Smooth muscle cell (in vitro differentiated cells): Measurements from ENCODE around the gene PITPNM1. TPM values are rescaled to one million over a fixed set of nuclear protein-coding genes. Genes with fewer than 3 reads are reported as not detected.
"Not testable (repeated sequence)": the region's sequence is repeated elsewhere in the genome, so short reads cannot be mapped to it uniquely, and the experiment has no call there.

Experiments
- DNase-seq: peaks from one replicate; lab custom pipeline; 2025; ENCODE audit not compliant: unreplicated experiment; lab: John Stamatoyannopoulos, UW
- H2AFZ ChIP-seq: fragments of 200-600 bp; sonication (generic); 2 replicates; pipeline ENCODE4 v1.6.0; 2016; ENCODE audit warnings: antibody characterized with exemption, low read depth, mild to moderate bottlenecking
- H3F3A ChIP-seq: fragments of 200-600 bp; sonication (generic); 2 replicates; pipeline ENCODE4 v1.6.0; 2017; ENCODE audit warnings: antibody characterized with exemption, low read depth
- H3K27ac ChIP-seq: fragments of 200-600 bp; sonication (generic); 2 replicates; pipeline ENCODE4 v1.5.1; 2016; ENCODE audit warnings: low read depth, mild to moderate bottlenecking
- H3K27me3 ChIP-seq: fragments of 200-600 bp; sonication (generic); 2 replicates; pipeline ENCODE4 v1.6.1; 2016; ENCODE audit warnings: low read depth, mild to moderate bottlenecking
- H3K36me3 ChIP-seq: fragments of 200-600 bp; sonication (generic); 2 replicates; pipeline ENCODE4 v1.5.1; 2016; ENCODE audit warnings: low read depth
- H3K4me1 ChIP-seq: fragments of 200-600 bp; sonication (generic); 2 replicates; pipeline ENCODE4 v1.5.1; 2016; ENCODE audit warnings: low read depth
- H3K4me2 ChIP-seq: fragments of 200-600 bp; sonication (generic); 2 replicates; pipeline ENCODE4 v1.6.0; 2016; ENCODE audit warnings: mild to moderate bottlenecking
- H3K4me3 ChIP-seq: fragments of 200-600 bp; sonication (generic); 2 replicates; pipeline ENCODE4 v1.5.1; 2016; ENCODE audit warnings: mild to moderate bottlenecking
- H3K79me2 ChIP-seq: fragments of 200-600 bp; sonication (generic); 2 replicates; pipeline ENCODE4 v1.6.0; 2016; ENCODE audit warnings: low read depth, mild to moderate bottlenecking
- H3K9ac ChIP-seq: fragments of 200-600 bp; sonication (generic); 2 replicates; pipeline ENCODE4 v1.6.0; 2016; ENCODE audit warnings: low read depth
- H3K9me3 ChIP-seq: fragments of 200-600 bp; sonication (generic); replicated peaks from 2 replicates; pipeline ENCODE4 v1.5.1; 2016; ENCODE audit warnings: low read depth
- H4K20me1 ChIP-seq: fragments of 200-600 bp; sonication (generic); 2 replicates; pipeline ENCODE4 v1.6.0; 2016; ENCODE audit warnings: low read depth
- CTCF ChIP-seq: fragments of 200-600 bp; sonication (generic); IDR thresholded peaks from 2 replicates; pipeline ENCODE4 v1.5.1; 2017; ENCODE audit warnings: borderline replicate concordance, mild to moderate bottlenecking, antibody characterized with exemption; ENCODE audit not compliant: insufficient read depth, poor library complexity, severe bottlenecking
- WGBS: methylation state at CpG from one replicate; pipeline ENCODE4 v1.1.7; 2016; ENCODE audit warnings: low lambda C conversion rate; 5-methylcytosine and 5-hydroxymethylcytosine counted together
- polyA plus RNA-seq: library from polyadenylated mRNA; unstranded; fragments of >200 nt; fragmentation: Nextera tagmentation; extraction: Ambion mirVana; gene quantifications from 2 replicates; pipeline ENCODE4 v1.2.1, GENCODE V29; 2016
- total RNA-seq: library from RNA; depleted of rRNA; stranded (reverse); fragments of >200 nt; gene quantifications from 2 replicates; pipeline ENCODE4 v1.2.3, GENCODE V29; 2014

PITPNM1 gene
- total RNA-seq (27.6 and 28.9 TPM in 2 replicates), polyA plus RNA-seq (35.0 and 48.2 TPM in 2 replicates)

- H2AFZ ChIP-seq: no peak within 1 kb of the TSS
- no peak for TF ChIP-seq CTCF
- peaks cover 21% of the 10 kb centered on the region for H3K4me1 ChIP-seq
- DNase-seq: peak; percentile 59
- 0% methylated on average over 19 of the region's 58 CpGs for WGBS
- peak within 1 kb of the TSS; percentile 87 for H3K27ac ChIP-seq
- H3K4me2 ChIP-seq: peak within 1 kb of the TSS; percentile 99
- H3K36me3 ChIP-seq: no peaks in the 10 kb centered on the region
- H3K9me3 ChIP-seq: no peaks in the 10 kb centered on the region
- H3K27me3 ChIP-seq: no peaks in the 10 kb centered on the region
- peak within 1 kb of the TSS; percentile 86 for H3K9ac ChIP-seq
- H3K79me2 ChIP-seq: peaks cover 14% of the 10 kb centered on the region
- peaks cover 18% of the 10 kb centered on the region for H4K20me1 ChIP-seq
- H3F3A ChIP-seq: peaks cover 4% of the 10 kb centered on the region
- peak within 1 kb of the TSS; percentile 73 for H3K4me3 ChIP-seq
Measured at GRCh38 chr11:67504950-67505581, at the start of gene PITPNM1. TSS of gene PITPNM1 (minus strand) at chr11:67505363. CDS start at chr11:67504180, 1,183 bp downstream.

GRCh38 chr11:67551697-67552096, 46.5 kb upstream of the PITPNM1 start:
- H3K9ac ChIP-seq, H3K4me1 ChIP-seq, DNase-seq, H3K27ac ChIP-seq, H2AFZ ChIP-seq, H3K4me2 ChIP-seq, H3K79me2 ChIP-seq, H3K4me3 ChIP-seq, H4K20me1 ChIP-seq, H3F3A ChIP-seq, H3K9me3 ChIP-seq, H3K27me3 ChIP-seq, H3K36me3 ChIP-seq: not testable (repeated sequence)

GRCh38 chr11:67551127-67551526, 46.0 kb upstream of the PITPNM1 start:
- DNase-seq: no peak

GRCh38 chr11:67548555-67549110, 43.5 kb upstream of the PITPNM1 start:
- Histone ChIP-seq H3K9ac (no peak overlapping the region), H2AFZ (no peak overlapping the region), H3K36me3 (no peaks in the 10 kb centered on the region), H3K4me2 (no peak overlapping the region), H3K27me3 (no peaks in the 10 kb centered on the region), H4K20me1 (no peaks in the 10 kb centered on the region), H3K4me1 (no peaks in the 10 kb centered on the region), H3K9me3 (no peaks in the 10 kb centered on the region), H3K27ac (no peak overlapping the region), H3K79me2 (no peaks in the 10 kb centered on the region), H3K4me3 (no peak overlapping the region), H3F3A (no peaks in the 10 kb centered on the region)
- DNase-seq: no peak
- TF ChIP-seq CTCF: no peak
- WGBS: 94% methylated on average over 9 of the region's 9 CpGs

More at GRCh38 chr11:67551127-67551526, 46.0 kb upstream of the PITPNM1 start:
- no peak overlapping the region for H3K4me3 ChIP-seq
- no peak overlapping the region for H2AFZ ChIP-seq
- no peaks in the 10 kb centered on the region for H3K4me1 ChIP-seq
- no peaks in the 10 kb centered on the region for H4K20me1 ChIP-seq
- H3K27me3 ChIP-seq: no peaks in the 10 kb centered on the region
- no peaks in the 10 kb centered on the region for H3K36me3 ChIP-seq
- no peak overlapping the region for H3K27ac ChIP-seq
- H3F3A ChIP-seq: no peaks in the 10 kb centered on the region
- H3K9ac ChIP-seq: no peak overlapping the region
- no peaks in the 10 kb centered on the region for H3K79me2 ChIP-seq
- no peak overlapping the region for H3K4me2 ChIP-seq
- no peak for TF ChIP-seq CTCF
- no peaks in the 10 kb centered on the region for H3K9me3 ChIP-seq

GRCh38 chr11:67548112-67548511, 42.9 kb upstream of the PITPNM1 start:
- WGBS: 92% methylated on average over 4 of the region's 4 CpGs
- H3F3A ChIP-seq, H3K4me2 ChIP-seq, H3K4me1 ChIP-seq, H3K79me2 ChIP-seq, DNase-seq, H3K9me3 ChIP-seq, H3K4me3 ChIP-seq, H3K27ac ChIP-seq, H3K9ac ChIP-seq, H3K27me3 ChIP-seq, H3K36me3 ChIP-seq, H2AFZ ChIP-seq, H4K20me1 ChIP-seq: not testable (repeated sequence)
